ENCODE data around the gene HOXC5.

GRCh38 chr12:54015018-54015931 is 17.6 kb upstream of the HOXC5 start:
- TF ChIP-seq JUND (IDR thresholded peaks at IDR 0.05) (no peak), TAF1 (conservative IDR thresholded peaks at IDR 0.05) (no peak), CTCF (IDR thresholded peaks at IDR 0.05; ENCODE audit: low read depth, low read length, missing input control) (no peak), ATF3 (IDR thresholded peaks at IDR 0.05) (no peak), REST (IDR thresholded peaks at IDR 0.05) (no peak), YY1 (IDR thresholded peaks at IDR 0.05) (no peak), RAD21 (IDR thresholded peaks at IDR 0.05) (no peak), SP1 (IDR thresholded peaks at IDR 0.05) (no peak), GABPA (IDR thresholded peaks at IDR 0.05 in 1 of 2, conservative IDR thresholded peaks at IDR 0.05 in 1 of 2) (no peak), EGR1 (IDR thresholded peaks at IDR 0.05; ENCODE audit: low read depth in 2 of 2) (no peak), ZBTB33 (IDR thresholded peaks at IDR 0.05) (no peak), HNF4A (conservative IDR thresholded peaks at IDR 0.05) (no peak)

All from liver (tissue), 3 donors.